ENCODE data around the gene SUPT6H.
"Not testable (repeated sequence)": the region's sequence is repeated elsewhere in the genome, so short reads cannot be mapped to it uniquely, and the experiment has no call there.

- not testable (repeated sequence) for TF ChIP-seq CTCF, POLR2A (IDR thresholded peaks at IDR 0.05)
Measured at GRCh38 chr17:28735913-28736769, 74.1 kb downstream of the SUPT6H start.

All from testis (tissue), 2 donors.